ENCODE measurements around the gene PCDHA9. TPM values are rescaled to one million over a fixed set of nuclear protein-coding genes. Genes with fewer than 3 reads are reported as not detected.
"Not testable (repeated sequence)": the region's sequence is repeated elsewhere in the genome, so short reads cannot be mapped to it uniquely, and the experiment has no call there.

The PCDHA9 gene
- total RNA-seq, 1 donor from 2014 or later, result not detected

- no peak within 1 kb of the TSS for H3K27ac ChIP-seq (replicated peaks)
- peak; percentile 47 for TF ChIP-seq CTCF (IDR thresholded peaks at IDR 0.05; ENCODE audit: borderline replicate concordance)
- H3K4me3 ChIP-seq, result peak within 1 kb of the TSS; percentile 59
- H3K9me3 ChIP-seq (replicated peaks), result peaks cover 68% of the 10 kb centered on the region
- intact Hi-C loops (cut with micrococcal nuclease), result no loop called here
- H3K27me3 ChIP-seq (ENCODE audit: low read depth), result peaks cover 49% of the 10 kb centered on the region
- H3K36me3 ChIP-seq, result no peaks in the 10 kb centered on the region
- DNase-seq, result no peak
- no peaks in the 10 kb centered on the region for H3K4me1 ChIP-seq
Measured at GRCh38 chr5:140806834-140807775, 41.1 kb upstream of the PCDHA9 start, which contains the start of gene PCDHA4. TSS of gene PCDHA4 (plus strand) at chr5:140807068.

GRCh38 chr5:140808241-140808888 lies 39.8 kb upstream of the PCDHA9 start:
- H3K4me3 ChIP-seq; intact Hi-C loops (cut with micrococcal nuclease); DNase-seq; H3K4me1 ChIP-seq; H3K36me3 ChIP-seq; H3K27ac ChIP-seq (replicated peaks): not testable (repeated sequence)
- Histone ChIP-seq H3K27me3 (ENCODE audit: low read depth) (peaks cover 36% of the 10 kb centered on the region), H3K9me3 (replicated peaks) (peaks cover 61% of the 10 kb centered on the region)

GRCh38 chr5:140808889-140809291 lies 39.3 kb upstream of the PCDHA9 start:
- no peak for DNase-seq
- no peak for TF ChIP-seq CTCF (IDR thresholded peaks at IDR 0.05; ENCODE audit: borderline replicate concordance)
- H3K4me1 ChIP-seq, result no peaks in the 10 kb centered on the region
- intact Hi-C loops (cut with micrococcal nuclease), result no loop called here
- peaks cover 56% of the 10 kb centered on the region for H3K9me3 ChIP-seq (replicated peaks)
- no peak overlapping the region for H3K27ac ChIP-seq (replicated peaks)
- H3K27me3 ChIP-seq (ENCODE audit: low read depth), result peaks cover 33% of the 10 kb centered on the region
- no peak overlapping the region for H3K4me3 ChIP-seq
- no peaks in the 10 kb centered on the region for H3K36me3 ChIP-seq

DNA sequence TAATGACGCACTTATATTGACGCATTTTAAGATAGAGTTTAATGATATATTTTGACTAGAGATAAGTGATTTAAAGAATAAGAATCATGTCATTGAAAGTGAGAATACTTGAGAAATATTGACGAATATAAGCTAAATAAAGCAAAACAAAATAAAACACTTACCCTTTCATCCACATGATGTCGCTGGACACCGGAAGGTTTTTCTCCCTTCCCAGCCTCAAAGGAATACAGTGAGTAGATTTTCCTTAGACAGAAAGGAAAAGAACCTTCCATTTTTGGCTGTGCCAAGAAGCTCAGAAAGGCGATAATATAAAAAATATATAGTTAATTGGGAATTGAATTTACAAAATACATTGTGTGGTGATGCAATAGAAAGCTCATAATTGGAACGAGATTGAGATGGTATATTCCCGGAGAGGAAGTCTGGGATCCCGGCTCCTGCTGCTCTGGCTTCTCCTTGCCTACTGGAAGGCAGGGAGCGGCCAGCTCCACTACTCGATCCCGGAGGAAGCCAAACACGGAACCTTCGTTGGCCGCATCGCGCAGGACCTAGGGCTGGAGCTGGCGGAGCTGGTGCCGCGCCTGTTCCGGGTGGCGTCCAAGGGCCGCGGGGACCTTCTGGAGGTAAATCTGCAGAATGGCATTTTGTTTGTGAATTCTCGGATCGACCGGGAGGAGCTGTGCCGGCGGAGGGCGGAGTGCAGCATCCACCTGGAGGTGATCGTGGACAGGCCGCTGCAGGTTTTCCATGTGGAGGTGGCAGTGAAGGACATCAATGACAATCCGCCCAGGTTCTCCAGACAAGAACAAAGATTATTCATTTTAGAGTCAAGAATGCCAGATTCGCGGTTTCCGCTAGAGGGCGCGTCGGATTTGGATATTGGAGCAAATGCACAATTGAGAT lies 26.6 kb upstream of the PCDHA9 start, which contains the start of gene PCDHA5:
Gene PCDHA5, plus strand, starts transcription at position 239 of the 906 bp plus-strand sequence.
- Histone ChIP-seq H3K36me3 (no peaks in the 10 kb centered on the region), H3K4me1 (no peaks in the 10 kb centered on the region), H3K27ac (replicated peaks) (no peak within 1 kb of the TSS), H3K9me3 (replicated peaks) (peaks cover 46% of the 10 kb centered on the region), H3K27me3 (ENCODE audit: low read depth) (peaks cover 55% of the 10 kb centered on the region), H3K4me3 (no peak within 1 kb of the TSS)
- intact Hi-C loops (cut with micrococcal nuclease), result no loop called here
- DNase-seq, result no peak
- TF ChIP-seq CTCF (IDR thresholded peaks at IDR 0.05; ENCODE audit: borderline replicate concordance), result peak; percentile 39

GRCh38 chr5:140822281-140822629 lies 25.9 kb upstream of the PCDHA9 start:
- TF ChIP-seq CTCF (IDR thresholded peaks at IDR 0.05; ENCODE audit: borderline replicate concordance), result no peak
- no peak overlapping the region for H3K4me3 ChIP-seq
- H3K27ac ChIP-seq (replicated peaks), result no peak overlapping the region
- no peaks in the 10 kb centered on the region for H3K4me1 ChIP-seq
- peaks cover 41% of the 10 kb centered on the region for H3K9me3 ChIP-seq (replicated peaks)
- no peaks in the 10 kb centered on the region for H3K36me3 ChIP-seq
- intact Hi-C loops (cut with micrococcal nuclease), result no loop called here
- DNase-seq, result no peak
- H3K27me3 ChIP-seq (ENCODE audit: low read depth), result peaks cover 62% of the 10 kb centered on the region

DNA sequence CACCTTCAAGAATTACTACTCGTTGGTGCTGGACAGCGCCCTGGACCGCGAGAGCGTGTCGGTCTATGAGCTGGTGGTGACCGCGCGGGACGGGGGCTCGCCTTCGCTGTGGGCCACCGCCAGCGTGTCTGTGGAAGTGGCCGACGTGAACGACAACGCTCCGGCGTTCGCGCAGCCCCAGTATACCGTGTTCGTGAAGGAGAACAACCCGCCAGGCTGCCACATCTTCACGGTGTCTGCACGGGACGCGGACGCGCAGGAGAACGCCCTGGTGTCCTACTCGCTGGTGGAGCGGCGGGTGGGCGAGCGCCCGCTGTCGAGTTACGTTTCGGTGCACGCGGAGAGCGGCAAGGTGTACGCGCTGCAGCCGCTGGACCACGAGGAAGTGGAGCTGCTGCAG lies 25.2 kb upstream of the PCDHA9 start:
- Histone ChIP-seq H3K27me3 (ENCODE audit: low read depth) (peaks cover 69% of the 10 kb centered on the region), H3K9me3 (replicated peaks) (peaks cover 47% of the 10 kb centered on the region)
- H3K4me1 ChIP-seq; H3K36me3 ChIP-seq; intact Hi-C loops (cut with micrococcal nuclease); DNase-seq; H3K27ac ChIP-seq (replicated peaks); H3K4me3 ChIP-seq: not testable (repeated sequence)

Measured in left ventricle myocardium inferior (tissue), 1 donor.